Hepatocyte (in vitro differentiated cells): ENCODE measurements around the gene PCSK4. TPM values are rescaled to one million over a fixed set of nuclear protein-coding genes. Genes with fewer than 3 reads are reported as not detected.

Source experiments
- DNase-seq: peaks from one replicate; pipeline ENCODE4 v3.0.0-alpha.2; 2016; ENCODE audit warnings: low spot score
- H2AFZ ChIP-seq: fragments of 200-600 bp; sonication (generic); 2 replicates; pipeline ENCODE4 v1.6.0; 2016; ENCODE audit warnings: antibody characterized with exemption, mild to moderate bottlenecking
- H3K27ac ChIP-seq: fragments of 200-600 bp; sonication (generic); 2 replicates; pipeline ENCODE4 v1.5.1; 2016; ENCODE audit warnings: mild to moderate bottlenecking
- H3K27me3 ChIP-seq: fragments of 200-600 bp; sonication (generic); 2 replicates; pipeline ENCODE4 v1.6.1; 2016
- H3K36me3 ChIP-seq: fragments of 200-600 bp; sonication (generic); replicated peaks from 2 replicates; pipeline ENCODE4 v1.5.1; 2016; ENCODE audit warnings: low read depth; ENCODE audit not compliant: insufficient read depth
- H3K4me1 ChIP-seq: fragments of 200-600 bp; sonication (generic); 2 replicates; pipeline ENCODE4 v1.5.1; 2016; ENCODE audit warnings: mild to moderate bottlenecking, moderate library complexity; ENCODE audit not compliant: insufficient read depth
- H3K4me2 ChIP-seq: fragments of 200-600 bp; sonication (generic); 2 replicates; pipeline ENCODE4 v1.6.0; 2016
- H3K4me3 ChIP-seq: fragments of 200-600 bp; sonication (generic); 2 replicates; pipeline ENCODE4 v1.5.1; 2016; ENCODE audit warnings: mild to moderate bottlenecking
- H3K79me2 ChIP-seq: fragments of 200-600 bp; sonication (generic); 2 replicates; pipeline ENCODE4 v1.6.0; 2017; ENCODE audit warnings: mild to moderate bottlenecking
- H3K9me2 ChIP-seq: fragments of 200-600 bp; sonication (generic); replicated peaks from 2 replicates; pipeline ENCODE4 v1.6.0; 2017; ENCODE audit warnings: mild to moderate bottlenecking; ENCODE audit not compliant: insufficient read depth
- H3K9me3 ChIP-seq: fragments of 200-600 bp; sonication (generic); 2 replicates; pipeline ENCODE4 v1.5.1; 2016; ENCODE audit warnings: low read depth, mild to moderate bottlenecking
- H4K20me1 ChIP-seq: fragments of 200-600 bp; sonication (generic); 2 replicates; pipeline ENCODE4 v1.6.0; 2016; ENCODE audit warnings: mild to moderate bottlenecking; ENCODE audit not compliant: insufficient read depth, poor library complexity, severe bottlenecking
- EZH2 ChIP-seq: fragments of 200-600 bp; sonication (generic); IDR thresholded peaks from 2 replicates; pipeline ENCODE4 v1.6.1; 2016; ENCODE audit warnings: antibody characterized with exemption, mild to moderate bottlenecking, borderline replicate concordance
- EZH2phosphoT487 ChIP-seq: fragments of 200-600 bp; sonication (generic); IDR thresholded peaks from one replicate; pipeline ENCODE4 v1.6.1; 2018; ENCODE audit warnings: antibody characterized with exemption, mild to moderate bottlenecking, low read depth, moderate library complexity; ENCODE audit not compliant: unreplicated experiment, severe bottlenecking
- WGBS: methylation state at CpG from one replicate; pipeline ENCODE4 v1.1.6; 2016; ENCODE audit warnings: low lambda C conversion rate; ENCODE audit errors: missing lambda C conversion rate; 5-methylcytosine and 5-hydroxymethylcytosine counted together
- polyA plus RNA-seq: library from polyadenylated mRNA; unstranded; fragments of >200 nt; fragmentation: Nextera tagmentation; extraction: Ambion mirVana; gene quantifications from 2 replicates; pipeline ENCODE4 v1.2.1, GENCODE V29; 2016
- total RNA-seq: library from RNA; depleted of rRNA; stranded (reverse); fragments of >200 nt; gene quantifications from 2 replicates; pipeline ENCODE4 v1.2.3, GENCODE V29; 2014
- TF ChIP-seq, protein P1 (sequence below): fragments of 200-600 bp; sonication (generic); IDR thresholded peaks from 2 replicates; pipeline ENCODE4 v1.5.1; 2016; ENCODE audit warnings: antibody characterized with exemption, mild to moderate bottlenecking; ENCODE audit not compliant: poor library complexity

Gene PCSK4
- total and polyA plus RNA-seq, 2 experiments from 2014 or later, result 7.7 to 9.6 TPM

DNA sequence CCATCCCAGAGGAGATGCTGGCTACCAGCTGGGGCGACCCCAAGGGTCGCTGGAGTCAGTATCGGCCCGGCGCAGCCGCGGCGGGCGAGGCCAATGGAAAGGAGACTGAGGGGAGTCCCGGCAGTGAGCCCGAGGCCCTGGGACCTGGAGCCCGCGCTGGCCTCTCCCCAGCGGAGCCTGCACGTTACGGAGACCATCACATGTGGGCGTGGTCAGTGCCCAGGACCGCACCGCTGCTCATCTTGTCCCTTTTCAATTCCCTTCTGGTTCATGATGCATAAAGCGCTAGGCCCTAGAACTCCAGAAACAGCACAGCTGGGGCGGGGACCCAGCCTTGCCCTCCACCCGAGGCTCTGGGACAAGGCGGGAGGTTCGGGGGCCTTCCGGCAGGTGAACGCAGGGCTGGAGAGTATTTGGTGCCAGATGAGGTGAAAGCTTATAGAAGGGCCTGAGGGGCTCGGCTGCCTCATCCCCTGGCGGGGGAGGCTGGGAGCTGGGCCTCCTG, 19.1 kb downstream of the PCSK4 start:
- H3K9me3 ChIP-seq, result no peaks in the 10 kb centered on the region
- peaks cover 38% of the 10 kb centered on the region for H3K4me1 ChIP-seq
- no peaks in the 10 kb centered on the region for H3K36me3 ChIP-seq
- DNase-seq, result peak; percentile 51
- H3K79me2 ChIP-seq, result no peaks in the 10 kb centered on the region
- WGBS, result 10% methylated on average over 26 of the region's 28 CpGs
- no peak overlapping the region for H2AFZ ChIP-seq
- peaks cover 84% of the 10 kb centered on the region for H4K20me1 ChIP-seq
- no peak overlapping the region for H3K4me3 ChIP-seq
- H3K27me3 ChIP-seq, result peaks cover 70% of the 10 kb centered on the region
- peak overlapping the region; percentile 94 for H3K4me2 ChIP-seq
- TF ChIP-seq EZH2 (no peak), EZH2phosphoT487 (peak; percentile 16)
- TF ChIP-seq, protein P1, sequence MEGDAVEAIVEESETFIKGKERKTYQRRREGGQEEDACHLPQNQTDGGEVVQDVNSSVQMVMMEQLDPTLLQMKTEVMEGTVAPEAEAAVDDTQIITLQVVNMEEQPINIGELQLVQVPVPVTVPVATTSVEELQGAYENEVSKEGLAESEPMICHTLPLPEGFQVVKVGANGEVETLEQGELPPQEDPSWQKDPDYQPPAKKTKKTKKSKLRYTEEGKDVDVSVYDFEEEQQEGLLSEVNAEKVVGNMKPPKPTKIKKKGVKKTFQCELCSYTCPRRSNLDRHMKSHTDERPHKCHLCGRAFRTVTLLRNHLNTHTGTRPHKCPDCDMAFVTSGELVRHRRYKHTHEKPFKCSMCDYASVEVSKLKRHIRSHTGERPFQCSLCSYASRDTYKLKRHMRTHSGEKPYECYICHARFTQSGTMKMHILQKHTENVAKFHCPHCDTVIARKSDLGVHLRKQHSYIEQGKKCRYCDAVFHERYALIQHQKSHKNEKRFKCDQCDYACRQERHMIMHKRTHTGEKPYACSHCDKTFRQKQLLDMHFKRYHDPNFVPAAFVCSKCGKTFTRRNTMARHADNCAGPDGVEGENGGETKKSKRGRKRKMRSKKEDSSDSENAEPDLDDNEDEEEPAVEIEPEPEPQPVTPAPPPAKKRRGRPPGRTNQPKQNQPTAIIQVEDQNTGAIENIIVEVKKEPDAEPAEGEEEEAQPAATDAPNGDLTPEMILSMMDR, result no peak
- no peaks in the 10 kb centered on the region for H3K9me2 ChIP-seq
- H3K27ac ChIP-seq, result no peak overlapping the region

DNA sequence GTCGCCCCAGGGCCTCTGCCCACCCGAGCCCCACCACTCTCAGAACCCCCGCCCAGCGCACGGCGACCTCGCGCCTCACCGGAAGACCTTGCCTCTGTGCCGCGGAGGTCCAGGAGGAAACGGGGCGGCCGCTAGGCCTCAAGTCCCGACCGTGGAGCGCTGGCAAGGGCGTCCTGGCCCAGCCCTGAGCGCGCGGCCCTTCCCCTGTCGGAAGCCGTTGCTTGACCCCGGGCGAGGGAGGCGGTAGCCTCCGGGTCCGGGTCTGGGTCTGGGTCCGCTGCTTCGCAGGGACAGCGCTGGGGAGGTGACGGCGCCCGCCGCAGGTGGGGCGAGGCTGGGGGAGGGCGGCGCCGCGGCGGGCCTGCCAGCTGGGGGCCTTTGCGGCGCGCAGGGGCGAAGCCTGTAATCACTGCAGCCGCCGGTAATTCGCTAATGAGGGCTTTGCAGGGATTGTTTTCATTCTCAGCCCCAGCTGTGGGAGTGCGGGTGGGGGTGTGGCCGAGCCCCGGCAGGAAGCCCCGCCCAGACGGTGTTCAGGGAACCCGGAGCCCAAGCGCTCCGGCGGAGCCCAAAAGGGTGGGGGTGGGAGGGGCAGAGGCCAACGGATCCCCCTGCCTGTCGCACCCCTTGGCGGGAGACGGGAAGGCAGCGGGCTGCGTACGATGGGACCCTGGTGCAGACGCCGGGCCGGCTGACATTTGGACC, 19.7 kb downstream of the PCSK4 start:
- H4K20me1 ChIP-seq, result peaks cover 87% of the 10 kb centered on the region
- TF ChIP-seq EZH2phosphoT487 (no peak), EZH2 (peak; percentile 91)
- 2% methylated on average over 35 of the region's 67 CpGs for WGBS
- peak; percentile 60 for DNase-seq
- no peak overlapping the region for H2AFZ ChIP-seq
- peaks cover 74% of the 10 kb centered on the region for H3K27me3 ChIP-seq
- H3K9me2 ChIP-seq, result no peaks in the 10 kb centered on the region
- H3K27ac ChIP-seq, result no peak overlapping the region
- H3K36me3 ChIP-seq, result no peaks in the 10 kb centered on the region
- H3K79me2 ChIP-seq, result no peaks in the 10 kb centered on the region
- no peaks in the 10 kb centered on the region for H3K9me3 ChIP-seq
- no peak overlapping the region for H3K4me3 ChIP-seq
- peaks cover 42% of the 10 kb centered on the region for H3K4me1 ChIP-seq
- peak overlapping the region; percentile 94 for H3K4me2 ChIP-seq

DNA sequence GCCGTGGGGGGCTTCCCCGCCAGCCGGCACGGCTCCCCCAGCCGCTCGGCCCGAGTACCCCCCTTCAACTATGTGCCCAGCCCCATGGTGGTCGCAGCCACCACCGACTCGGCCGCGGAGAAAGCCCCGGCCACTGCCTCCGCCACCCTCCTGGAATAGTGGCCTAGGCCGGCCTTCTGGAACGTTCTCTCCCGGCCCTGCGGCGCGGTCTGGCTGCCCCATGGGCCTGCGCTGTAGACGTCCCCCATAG, 20.2 kb downstream of the PCSK4 start:
- no peak for DNase-seq
- peaks cover 79% of the 10 kb centered on the region for H3K27me3 ChIP-seq
- H3K4me1 ChIP-seq, result peaks cover 42% of the 10 kb centered on the region
- H3K4me3 ChIP-seq, result no peak overlapping the region
- no peaks in the 10 kb centered on the region for H3K79me2 ChIP-seq
- TF ChIP-seq EZH2phosphoT487, result no peak
- TF ChIP-seq EZH2, result peak; percentile 93
- H2AFZ ChIP-seq, result no peak overlapping the region
- no peak overlapping the region for H3K27ac ChIP-seq
- H3K9me3 ChIP-seq, result no peaks in the 10 kb centered on the region
- H4K20me1 ChIP-seq, result peaks cover 89% of the 10 kb centered on the region
- H3K9me2 ChIP-seq, result no peaks in the 10 kb centered on the region
- peak overlapping the region; percentile 94 for H3K4me2 ChIP-seq
- no peaks in the 10 kb centered on the region for H3K36me3 ChIP-seq
- WGBS, result 27% methylated on average over 8 of the region's 22 CpGs

DNA sequence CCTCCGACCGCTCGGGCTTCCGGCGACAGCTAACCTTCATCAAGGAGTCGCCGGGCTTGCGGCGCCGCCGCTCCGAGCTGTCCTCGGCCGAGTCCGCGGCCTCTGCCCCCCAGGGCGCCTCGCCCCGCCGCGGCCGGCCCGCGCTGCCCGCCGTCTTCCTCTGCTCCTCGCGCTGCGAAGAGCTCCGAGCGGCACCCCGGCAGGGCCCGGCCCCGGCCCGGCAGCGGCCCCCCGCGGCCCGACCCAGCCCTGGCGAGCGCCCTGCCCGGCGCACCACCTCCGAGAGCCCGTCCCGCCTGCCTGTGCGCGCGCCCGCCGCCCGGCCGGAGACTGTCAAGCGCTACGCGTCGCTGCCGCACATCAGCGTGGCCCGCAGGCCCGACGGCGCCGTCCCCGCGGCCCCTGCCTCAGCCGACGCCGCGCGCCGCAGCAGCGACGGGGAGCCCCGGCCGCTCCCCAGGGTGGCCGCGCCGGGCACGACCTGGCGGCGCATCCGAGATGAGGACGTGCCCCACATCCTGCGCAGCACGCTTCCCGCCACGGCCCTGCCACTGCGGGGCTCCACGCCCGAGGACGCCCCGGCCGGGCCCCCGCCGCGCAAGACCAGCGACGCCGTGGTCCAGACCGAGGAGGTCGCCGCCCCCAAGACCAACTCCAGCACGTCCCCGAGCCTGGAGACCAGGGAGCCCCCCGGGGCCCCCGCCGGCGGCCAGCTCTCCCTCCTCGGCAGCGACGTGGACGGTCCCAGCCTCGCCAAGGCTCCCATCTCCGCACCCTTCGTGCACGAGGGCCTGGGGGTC, 20.7 kb downstream of the PCSK4 start:
- Histone ChIP-seq H4K20me1 (peaks cover 87% of the 10 kb centered on the region), H3K9me2 (no peaks in the 10 kb centered on the region), H3K36me3 (no peaks in the 10 kb centered on the region), H3K27ac (no peak overlapping the region), H3K4me2 (peak overlapping the region; percentile 94), H3K79me2 (no peaks in the 10 kb centered on the region), H3K4me3 (no peak overlapping the region), H2AFZ (no peak overlapping the region), H3K9me3 (no peaks in the 10 kb centered on the region), H3K27me3 (peaks cover 80% of the 10 kb centered on the region), H3K4me1 (peaks cover 42% of the 10 kb centered on the region)
- 19% methylated on average over 48 of the region's 117 CpGs for WGBS
- DNase-seq, result no peak
- TF ChIP-seq, protein P1, result no peak
- no peak for TF ChIP-seq EZH2phosphoT487
